ENCODE results near the gene MLKL. TPM values are rescaled to one million over a fixed set of nuclear protein-coding genes. Genes with fewer than 3 reads are reported as not detected.

Gene MLKL
- total and polyA plus RNA-seq, 3 experiments from 2014 or later, result 13.9 to 17.5 (median 16.1) TPM

DNA sequence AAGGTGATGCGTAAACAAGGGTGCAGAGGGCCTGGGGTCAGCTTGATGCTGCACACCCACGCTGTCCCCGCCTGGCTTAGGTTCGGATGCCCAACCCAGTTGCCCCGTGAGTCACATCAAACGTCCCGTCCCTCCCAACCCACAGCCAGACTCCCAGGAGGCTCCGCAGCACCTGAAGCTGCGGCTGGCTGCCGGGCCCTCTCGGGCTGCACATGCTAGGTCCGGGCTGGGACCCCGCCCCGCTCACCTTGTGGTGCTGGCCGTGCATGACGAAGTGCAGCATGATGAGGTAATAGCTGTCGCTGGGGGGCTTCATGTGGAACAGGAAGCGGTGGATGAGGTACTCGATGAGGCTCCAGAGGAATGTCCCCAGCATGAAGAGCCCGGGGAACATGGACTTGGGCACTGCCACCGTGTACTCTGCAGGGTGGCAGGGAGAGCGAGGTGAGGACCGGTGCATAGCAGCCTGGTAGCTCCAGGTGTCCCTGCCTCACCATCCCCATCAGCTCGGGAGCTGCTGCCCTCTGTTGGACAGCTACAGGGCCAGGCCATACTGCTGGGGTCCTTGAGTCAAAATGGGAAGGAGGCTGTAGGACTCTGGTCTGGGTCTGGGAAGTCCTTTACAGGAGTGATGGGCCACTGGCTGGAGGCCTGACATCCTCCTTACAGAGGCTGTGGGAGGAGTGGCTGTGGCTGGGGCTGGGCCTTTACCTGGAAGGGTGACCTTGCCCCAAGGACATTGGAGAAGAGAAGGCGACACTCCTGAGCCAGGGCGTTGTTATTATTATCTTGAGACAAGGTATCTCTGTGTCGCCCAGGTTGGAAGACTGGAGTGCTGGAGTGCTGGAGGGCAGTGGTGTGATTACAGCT lies 18.3 kb upstream of the MLKL start:
- H3K27ac ChIP-seq (ENCODE audit: low read depth, low read length), result no peak overlapping the region
- no peaks in the 10 kb centered on the region for H3K9me3 Mint-ChIP-seq
- no peaks in the 10 kb centered on the region for H3K9me3 ChIP-seq (ENCODE audit: low read length)
- H3K4me1 Mint-ChIP-seq, result no peaks in the 10 kb centered on the region
- no peaks in the 10 kb centered on the region for H3K36me3 ChIP-seq (ENCODE audit: insufficient read depth, low read length)
- peaks cover 6 to 7% of the 10 kb centered on the region in 2 donors for H3K27me3 Mint-ChIP-seq
- H3K36me3 Mint-ChIP-seq, result no peaks in the 10 kb centered on the region
- CTCF ChIA-PET, result no interaction called here
- POLR2A ChIA-PET, result no interaction called here
- no peak overlapping the region for H3K4me3 ChIP-seq (ENCODE audit: low read length)
- no peak overlapping the region for H3K4me3 Mint-ChIP-seq
- no peaks in the 10 kb centered on the region for H3K4me1 ChIP-seq (ENCODE audit: insufficient read depth, low read length)
- no peaks in the 10 kb centered on the region for H3K27me3 ChIP-seq (ENCODE audit: insufficient read depth, low read length, poor library complexity, severe bottlenecking)
- no peak for DNase-seq
- no peak overlapping the region for H3K27ac Mint-ChIP-seq

DNA sequence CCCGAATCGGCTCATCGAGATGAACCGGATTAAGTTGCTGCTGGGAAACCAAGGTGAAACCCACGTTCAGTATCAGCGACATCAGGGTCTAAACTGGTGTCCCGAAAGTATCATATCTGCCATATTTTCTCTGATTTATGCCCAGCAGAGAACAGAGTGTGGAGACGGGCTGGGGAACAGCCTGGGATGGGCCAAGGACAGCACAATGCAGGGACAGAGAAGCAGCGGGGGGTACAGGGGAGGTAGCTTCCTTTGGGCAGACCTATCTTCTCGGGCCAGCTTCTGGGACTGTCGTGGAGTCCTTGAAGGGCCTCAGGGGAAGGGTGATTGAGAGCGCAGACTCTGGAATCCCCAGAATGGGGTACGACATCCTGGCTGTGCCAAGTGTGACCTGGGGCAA lies 17.5 kb upstream of the MLKL start:
- CTCF ChIA-PET, result no interaction called here
- H3K9me3 ChIP-seq (ENCODE audit: low read length), result no peaks in the 10 kb centered on the region
- no peaks in the 10 kb centered on the region for H3K4me1 Mint-ChIP-seq
- peaks cover 4% of the 10 kb centered on the region in 2 donors for H3K27me3 Mint-ChIP-seq
- H3K4me1 ChIP-seq (ENCODE audit: insufficient read depth, low read length), result no peaks in the 10 kb centered on the region
- no peaks in the 10 kb centered on the region for H3K9me3 Mint-ChIP-seq
- no peak overlapping the region for H3K27ac Mint-ChIP-seq
- H3K36me3 ChIP-seq (ENCODE audit: insufficient read depth, low read length), result no peaks in the 10 kb centered on the region
- no peak overlapping the region for H3K27ac ChIP-seq (ENCODE audit: low read depth, low read length)
- H3K4me3 ChIP-seq (ENCODE audit: low read length), result no peak overlapping the region
- H3K4me3 Mint-ChIP-seq, result no peak overlapping the region
- POLR2A ChIA-PET, result no interaction called here
- no peaks in the 10 kb centered on the region for H3K27me3 ChIP-seq (ENCODE audit: insufficient read depth, low read length, poor library complexity, severe bottlenecking)
- H3K36me3 Mint-ChIP-seq, result no peaks in the 10 kb centered on the region
- no peak for DNase-seq

DNA sequence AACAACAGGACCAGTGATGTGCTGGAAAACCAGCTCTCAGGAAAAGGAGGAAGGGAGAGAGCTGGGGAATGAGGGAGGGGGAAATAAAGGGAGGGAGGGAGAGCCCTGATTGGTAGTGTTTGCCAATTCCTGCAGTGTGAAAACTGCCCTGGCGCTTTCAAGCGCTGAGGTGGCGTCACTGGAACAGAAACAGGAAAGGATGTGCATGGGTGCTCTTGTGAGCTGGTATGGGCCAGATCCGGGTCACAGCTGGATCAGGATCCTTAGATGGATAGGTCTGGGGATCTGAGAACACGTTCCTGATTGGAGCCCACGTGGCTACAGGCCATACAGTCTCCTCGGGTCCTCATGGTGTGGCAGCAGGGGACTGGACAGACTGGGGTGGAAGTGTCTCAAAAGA lies 16.7 kb upstream of the MLKL start:
- ChIA-PET CTCF (no interaction called here), POLR2A (no interaction called here)
- H3K4me3 ChIP-seq (ENCODE audit: low read length), result no peak overlapping the region

DNA sequence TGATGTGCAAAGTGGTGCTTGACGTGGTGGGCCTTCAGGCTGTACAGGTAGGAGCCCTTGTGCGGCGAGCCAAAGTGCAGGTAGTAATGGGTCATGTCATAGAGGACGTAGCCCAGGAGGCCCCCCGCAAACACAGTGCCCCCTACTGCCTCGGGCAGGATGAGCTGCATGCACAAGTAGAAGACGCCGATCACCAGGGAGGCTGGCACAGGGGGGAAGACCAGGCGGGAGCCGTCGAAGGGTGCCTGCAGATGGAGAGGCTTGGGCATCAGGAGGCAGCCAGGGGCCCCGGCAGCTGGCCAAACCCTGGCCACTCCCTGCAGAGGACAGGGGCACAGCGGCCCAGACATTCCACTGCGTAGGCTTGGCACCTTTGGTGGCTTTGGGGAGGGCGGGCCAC lies 15.7 kb upstream of the MLKL start:
- ChIA-PET CTCF (no interaction called here), POLR2A (no interaction called here)
- Histone ChIP-seq H3K27me3 (ENCODE audit: insufficient read depth, low read length, poor library complexity, severe bottlenecking) (no peaks in the 10 kb centered on the region), H3K4me1 (ENCODE audit: insufficient read depth, low read length) (no peaks in the 10 kb centered on the region), H3K27ac (ENCODE audit: low read depth, low read length) (no peak overlapping the region), H3K36me3 (ENCODE audit: insufficient read depth, low read length) (no peaks in the 10 kb centered on the region), H3K4me3 (ENCODE audit: low read length) (no peak overlapping the region), H3K9me3 (ENCODE audit: low read length) (no peaks in the 10 kb centered on the region)
- Mint-ChIP-seq H3K27me3 (no peaks in the 10 kb centered on the region), H3K4me1 (no peaks in the 10 kb centered on the region), H3K4me3 (no peak overlapping the region), H3K36me3 (no peaks in the 10 kb centered on the region), H3K9me3 (no peaks in the 10 kb centered on the region), H3K27ac (no peak overlapping the region)
- no peak for DNase-seq

More for the DNA sequence above, 16.7 kb upstream of the MLKL start:
- H3K4me3 Mint-ChIP-seq, result no peak overlapping the region
- H3K36me3 Mint-ChIP-seq, result no peaks in the 10 kb centered on the region
- peak overlapping the region in 1 of 8 donors; percentile 55 for H3K27ac Mint-ChIP-seq
- H3K27me3 Mint-ChIP-seq, result peaks cover 0 to 2% of the 10 kb centered on the region in 2 donors
- Histone ChIP-seq H3K36me3 (ENCODE audit: insufficient read depth, low read length) (no peaks in the 10 kb centered on the region), H3K27ac (ENCODE audit: low read depth, low read length) (no peak overlapping the region), H3K9me3 (ENCODE audit: low read length) (no peaks in the 10 kb centered on the region), H3K27me3 (ENCODE audit: insufficient read depth, low read length, poor library complexity, severe bottlenecking) (no peaks in the 10 kb centered on the region), H3K4me1 (ENCODE audit: insufficient read depth, low read length) (no peaks in the 10 kb centered on the region)
- DNase-seq, result no peak
- H3K4me1 Mint-ChIP-seq, result no peaks in the 10 kb centered on the region
- no peaks in the 10 kb centered on the region for H3K9me3 Mint-ChIP-seq

DNA sequence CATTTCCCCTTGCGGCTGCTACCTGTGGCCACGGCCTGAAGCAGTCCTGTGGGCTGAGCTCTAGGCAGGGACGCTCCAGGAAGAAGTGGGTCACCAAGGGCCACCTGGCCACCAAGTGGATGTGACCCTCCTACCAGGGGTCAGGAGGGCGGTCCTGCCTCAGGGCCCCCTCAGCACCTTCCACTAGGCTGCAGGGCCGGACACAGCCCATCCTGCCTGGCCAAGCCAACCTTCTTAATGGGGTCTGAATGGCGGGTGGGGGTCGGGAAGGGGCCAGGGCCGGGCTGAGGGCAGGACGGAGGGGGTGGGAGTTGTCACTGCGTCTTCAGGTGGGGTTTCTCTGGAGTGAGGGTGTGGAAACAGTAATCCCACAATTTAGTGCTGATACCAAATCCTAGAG lies 13.2 kb upstream of the MLKL start:
- no peak for DNase-seq
- Histone ChIP-seq H3K27me3 (ENCODE audit: insufficient read depth, low read length, poor library complexity, severe bottlenecking) (no peaks in the 10 kb centered on the region), H3K4me1 (ENCODE audit: insufficient read depth, low read length) (no peaks in the 10 kb centered on the region), H3K9me3 (ENCODE audit: low read length) (no peaks in the 10 kb centered on the region), H3K4me3 (ENCODE audit: low read length) (no peak overlapping the region), H3K36me3 (ENCODE audit: insufficient read depth, low read length) (no peaks in the 10 kb centered on the region), H3K27ac (ENCODE audit: low read depth, low read length) (no peak overlapping the region)
- H3K4me1 Mint-ChIP-seq, result peaks cover 0 to 6% (median 2%) of the 10 kb centered on the region in 3 donors
- H3K27ac Mint-ChIP-seq, result no peak overlapping the region
- no peaks in the 10 kb centered on the region for H3K27me3 Mint-ChIP-seq
- H3K4me3 Mint-ChIP-seq, result no peak overlapping the region
- no peaks in the 10 kb centered on the region for H3K9me3 Mint-ChIP-seq
- CTCF ChIA-PET, result interaction anchor here (6.1 kb wide), 1 partner anchor 149 kb away, joined by 41 read pairs; no protein-coding TSS in a partner anchor
- H3K36me3 Mint-ChIP-seq, result no peaks in the 10 kb centered on the region
- POLR2A ChIA-PET, result no interaction called here

DNA sequence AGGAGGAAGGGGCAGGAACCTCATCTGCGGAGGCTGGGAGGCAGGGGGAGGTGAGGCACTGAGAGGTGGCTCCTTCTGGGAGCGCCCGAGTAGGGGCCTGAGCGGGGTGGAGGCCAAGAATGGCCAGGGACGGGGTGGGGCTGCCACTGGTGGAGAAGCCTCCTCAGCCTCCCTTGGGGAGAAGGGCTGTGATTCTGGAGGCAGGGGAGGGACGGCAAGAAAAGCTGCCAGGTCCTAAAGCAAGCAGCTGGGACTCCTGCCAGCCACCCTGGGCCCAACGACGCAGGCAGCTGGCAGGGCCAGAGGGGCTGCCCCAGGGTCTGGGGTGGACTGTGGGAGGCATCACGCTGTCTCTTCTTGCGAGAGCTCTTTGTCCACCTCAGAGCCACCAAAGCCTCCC lies 12.7 kb upstream of the MLKL start:
- H3K36me3 Mint-ChIP-seq, result no peaks in the 10 kb centered on the region
- H3K9me3 Mint-ChIP-seq, result no peaks in the 10 kb centered on the region
- no peak overlapping the region for H3K27ac Mint-ChIP-seq
- DNase-seq, result no peak
- no peak overlapping the region for H3K4me3 Mint-ChIP-seq
- Histone ChIP-seq H3K27ac (ENCODE audit: low read depth, low read length) (no peak overlapping the region), H3K9me3 (ENCODE audit: low read length) (no peaks in the 10 kb centered on the region), H3K4me1 (ENCODE audit: insufficient read depth, low read length) (no peaks in the 10 kb centered on the region), H3K4me3 (ENCODE audit: low read length) (no peak overlapping the region), H3K36me3 (ENCODE audit: insufficient read depth, low read length) (no peaks in the 10 kb centered on the region), H3K27me3 (ENCODE audit: insufficient read depth, low read length, poor library complexity, severe bottlenecking) (no peaks in the 10 kb centered on the region)
- H3K27me3 Mint-ChIP-seq, result peaks cover 0 to under 1% of the 10 kb centered on the region in 2 donors
- peaks cover 0 to 6% (median 2%) of the 10 kb centered on the region in 3 donors for H3K4me1 Mint-ChIP-seq
- POLR2A ChIA-PET, result interaction anchor here (1.7 kb wide), 1 partner anchor 13 kb away, joined by 6 read pairs; the partner anchor contains the start of gene MLKL
- CTCF ChIA-PET, result interaction anchor here (1.4 to 6.1 kb wide), 2 partner anchors 150 to 397 kb away, joined by 4 to 41 read pairs; no protein-coding TSS in a partner anchor

DNA sequence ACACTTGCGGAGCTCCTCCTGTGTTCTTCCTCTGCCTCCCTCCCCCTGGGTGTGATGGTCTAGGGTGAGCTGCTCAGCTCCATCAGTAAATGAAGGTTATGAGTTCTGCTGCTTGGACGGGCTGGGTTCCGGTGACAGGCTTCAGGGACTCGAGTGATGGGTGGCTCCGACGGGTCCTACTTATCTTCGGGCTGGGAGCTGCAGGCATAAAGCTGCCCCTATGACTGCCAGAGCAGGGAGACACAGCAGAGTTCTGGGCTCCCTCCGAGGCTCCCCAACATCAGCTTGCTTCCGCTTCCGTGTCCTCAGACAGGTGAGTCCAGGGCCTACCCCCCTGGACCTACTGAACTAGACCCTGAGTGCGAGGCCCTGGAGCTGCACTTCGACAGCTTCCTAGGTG lies 11.3 kb upstream of the MLKL start:
- H3K36me3 ChIP-seq (ENCODE audit: insufficient read depth, low read length), result no peaks in the 10 kb centered on the region
- no peak overlapping the region for H3K4me3 ChIP-seq (ENCODE audit: low read length)
- no peak overlapping the region for H3K27ac ChIP-seq (ENCODE audit: low read depth, low read length)
- no peak overlapping the region for H3K27ac Mint-ChIP-seq
- peaks cover 0 to 6% (median 2%) of the 10 kb centered on the region in 3 donors for H3K4me1 Mint-ChIP-seq
- no peak for DNase-seq
- H3K27me3 Mint-ChIP-seq, result peaks cover 0 to 3% of the 10 kb centered on the region in 2 donors
- H3K9me3 ChIP-seq (ENCODE audit: low read length), result no peaks in the 10 kb centered on the region
- H3K36me3 Mint-ChIP-seq, result no peaks in the 10 kb centered on the region
- no peaks in the 10 kb centered on the region for H3K27me3 ChIP-seq (ENCODE audit: insufficient read depth, low read length, poor library complexity, severe bottlenecking)
- H3K9me3 Mint-ChIP-seq, result no peaks in the 10 kb centered on the region
- CTCF ChIA-PET, result interaction anchor here (0.5 to 6.1 kb wide), 5 partner anchors 12 to 398 kb away, joined by 3 to 41 read pairs (median 4); partner anchors contain the start of genes MLKL and RFWD3
- POLR2A ChIA-PET, result interaction anchor here (1.7 kb wide), 1 partner anchor 11 kb away, joined by 6 read pairs; the partner anchor contains the start of gene MLKL
- no peaks in the 10 kb centered on the region for H3K4me1 ChIP-seq (ENCODE audit: insufficient read depth, low read length)
- no peak overlapping the region for H3K4me3 Mint-ChIP-seq

DNA sequence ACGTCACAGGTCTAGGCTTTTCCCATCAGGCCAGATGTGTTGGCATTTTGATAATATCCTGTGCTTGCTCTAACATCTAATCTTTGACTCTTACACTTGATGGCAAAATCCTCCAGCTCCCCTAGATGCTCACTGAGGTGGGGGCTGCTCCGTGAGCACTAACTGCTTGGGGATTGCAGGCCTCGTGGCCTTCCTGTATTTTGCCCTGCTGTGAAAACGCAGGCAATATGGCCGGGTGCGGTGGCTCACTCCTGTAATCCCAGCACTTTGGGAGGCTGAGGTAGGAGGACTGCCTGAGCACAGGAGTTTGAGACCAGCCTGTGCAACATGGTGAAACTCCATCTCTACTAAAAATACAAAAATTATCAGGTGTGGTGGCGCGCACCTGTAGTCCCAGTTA lies 9.7 kb upstream of the MLKL start:
- no peaks in the 10 kb centered on the region for H3K36me3 Mint-ChIP-seq

More for the DNA sequence above, 9.7 kb upstream of the MLKL start:
- H3K27ac Mint-ChIP-seq, result no peak overlapping the region
- peaks cover 0 to 6% (median 2%) of the 10 kb centered on the region in 3 donors for H3K4me1 Mint-ChIP-seq
- ChIA-PET CTCF (interaction anchor here (0.6 to 6.1 kb wide), 8 partner anchors 10 to 400 kb away, joined by 3 to 41 read pairs (median 4); partner anchors contain the start of gene MLKL), POLR2A (no interaction called here)
- H3K9me3 Mint-ChIP-seq, result no peaks in the 10 kb centered on the region
- Histone ChIP-seq H3K4me1 (ENCODE audit: insufficient read depth, low read length) (no peaks in the 10 kb centered on the region), H3K9me3 (ENCODE audit: low read length) (no peaks in the 10 kb centered on the region), H3K27ac (ENCODE audit: low read depth, low read length) (no peak overlapping the region), H3K4me3 (ENCODE audit: low read length) (no peak overlapping the region), H3K36me3 (ENCODE audit: insufficient read depth, low read length) (no peaks in the 10 kb centered on the region), H3K27me3 (ENCODE audit: insufficient read depth, low read length, poor library complexity, severe bottlenecking) (no peaks in the 10 kb centered on the region)
- peaks cover 0 to 3% of the 10 kb centered on the region in 2 donors for H3K27me3 Mint-ChIP-seq
- no peak overlapping the region for H3K4me3 Mint-ChIP-seq
- DNase-seq, result no peak
